PC-3 (cell line): ENCODE results near the gene ACAN. TPM values are rescaled to one million over a fixed set of nuclear protein-coding genes. Genes with fewer than 3 reads are reported as not detected.

Experiments
- ATAC-seq: fragments of 200-7000 bp; cut with Tn5 transposase; 2 replicates; pipeline ENCODE4 v1.9.1; 2020; ENCODE audit warnings: mild to moderate bottlenecking, moderate library complexity
- BruUV-seq: library from RNA; stranded (reverse); fragments of 400-500 nt; replicated peaks from 2 replicates; lab custom pipeline; 2021; lab: Mats Ljungman, UMichigan
- CTCF ChIA-PET: fragments of 300-600 bp; sonication (Branson Sonifier 250); formaldehyde crosslinking; loops from one replicate; lab custom pipeline; 2022; ENCODE audit warnings: antibody characterized with exemption; lab: Charles Lee
- POLR2A ChIA-PET: fragments of 300-600 bp; sonication (Branson Sonifier 250); formaldehyde crosslinking; loops from one replicate; lab custom pipeline; 2022; ENCODE audit warnings: antibody characterized with exemption; ENCODE audit not compliant: unreplicated experiment; lab: Charles Lee
- DNase-seq: peaks from one replicate; pipeline ENCODE4 v3.0.0-alpha.2; 2015
- H2AFZ ChIP-seq: fragments of 300-600 bp; sonication (generic); 2 replicates; pipeline ENCODE4 v1.6.0; 2016; ENCODE audit warnings: antibody characterized with exemption, low read length
- H3F3A ChIP-seq: fragments of 300-600 bp; sonication (generic); one replicate; pipeline ENCODE4 v1.6.0; 2017; ENCODE audit warnings: antibody characterized with exemption, low read length, control low read depth, mild to moderate bottlenecking; ENCODE audit not compliant: unreplicated experiment
- H3K27ac ChIP-seq: fragments of 300-600 bp; sonication (generic); 2 replicates; pipeline ENCODE4 v1.5.1; 2016; ENCODE audit warnings: mild to moderate bottlenecking, low read length
- H3K27me3 ChIP-seq: fragments of 300-600 bp; sonication (generic); 2 replicates; pipeline ENCODE4 v1.6.1; 2016; ENCODE audit warnings: low read length, mixed read lengths
- H3K36me3 ChIP-seq: fragments of 300-600 bp; sonication (generic); 2 replicates; pipeline ENCODE4 v1.6.1; 2016; ENCODE audit warnings: low read depth, mixed run types, low read length, mixed read lengths
- H3K4me1 ChIP-seq: fragments of 300-600 bp; sonication (generic); 2 replicates; pipeline ENCODE4 v1.5.1; 2016; ENCODE audit warnings: low read length; ENCODE audit not compliant: insufficient read depth
- H3K4me2 ChIP-seq: fragments of 300-600 bp; sonication (generic); 2 replicates; pipeline ENCODE4 v1.6.0; 2016; ENCODE audit warnings: low read length
- H3K4me3 ChIP-seq: fragments of 300-600 bp; sonication (generic); 2 replicates; pipeline ENCODE4 v1.5.1; 2016; ENCODE audit warnings: mild to moderate bottlenecking, low read length, mixed read lengths
- H3K79me2 ChIP-seq: fragments of 300-600 bp; sonication (generic); 2 replicates; pipeline ENCODE4 v1.6.1; 2017; ENCODE audit warnings: low read length, mixed read lengths
- H3K9ac ChIP-seq: fragments of 300-600 bp; sonication (generic); 2 replicates; pipeline ENCODE4 v1.6.0; 2016; ENCODE audit warnings: mild to moderate bottlenecking, low read length
- H3K9me2 ChIP-seq: fragments of 300-600 bp; sonication (generic); replicated peaks from 2 replicates; pipeline ENCODE4 v1.6.1; 2016; ENCODE audit warnings: mixed run types, low read length, mixed read lengths
- H3K9me3 ChIP-seq: fragments of 300-600 bp; sonication (generic); 2 replicates; pipeline ENCODE4 v1.6.1; 2016; ENCODE audit warnings: low read length, mixed read lengths
- H4K20me1 ChIP-seq: fragments of 300-600 bp; sonication (generic); 2 replicates; pipeline ENCODE4 v1.6.1; 2016; ENCODE audit warnings: low read length, mixed read lengths
- CTCF ChIP-seq: fragments of 300-600 bp; sonication (generic); conservative IDR thresholded peaks from 2 replicates; pipeline ENCODE4 v1.5.1; 2017; ENCODE audit warnings: antibody characterized with exemption, low read depth, mild to moderate bottlenecking, low read length
- EZH2 ChIP-seq: fragments of 300-600 bp; sonication (generic); IDR thresholded peaks from one replicate; pipeline ENCODE4 v1.6.1; 2017; ENCODE audit warnings: antibody characterized with exemption, mild to moderate bottlenecking, low read length; ENCODE audit not compliant: unreplicated experiment
- EZH2phosphoT487 ChIP-seq: fragments of 300-600 bp; sonication (generic); IDR thresholded peaks from 2 replicates; pipeline ENCODE4 v1.6.1; 2018; ENCODE audit warnings: mild to moderate bottlenecking, antibody characterized with exemption, low read length, borderline replicate concordance
- intact Hi-C: fragments of 100-400 bp; cut with micrococcal nuclease; formaldehyde crosslinking; loops from 2 replicates; pipeline ENCODE4 v1.9.0; 2023
- total RNA-seq: library from RNA; depleted of rRNA; stranded (reverse); fragments of >200 nt; gene quantifications from 2 replicates; pipeline ENCODE4 v1.2.3, GENCODE V29; 2014

ACAN gene
- total RNA-seq, 1 experiment from 2014 or later = not detected

- no peak for DNase-seq
- H3K4me2 ChIP-seq = no peak overlapping the region
- no peak overlapping the region for H3K9ac ChIP-seq
- H3F3A ChIP-seq = no peaks in the 10 kb centered on the region
- no TSS peak for BruUV-seq
- H3K36me3 ChIP-seq = no peaks in the 10 kb centered on the region; the same call in 1 of the 2 replicates
- ATAC-seq = no peak
- no peaks in the 10 kb centered on the region for H3K27me3 ChIP-seq
- intact Hi-C loops = loop anchor here (1.0 to 10.0 kb wide), 3 partner anchors 77 to 271 kb away; no protein-coding TSS in a partner anchor
- H4K20me1 ChIP-seq = no peaks in the 10 kb centered on the region
- POLR2A ChIA-PET = no interaction called here
- H3K27ac ChIP-seq = no peak overlapping the region
- H3K4me3 ChIP-seq = no peak overlapping the region
- CTCF ChIA-PET = interaction anchor here (0.5 to 1.5 kb wide), 5 partner anchors 15 to 184 kb away, joined by 3 to 12 read pairs (median 5); partner anchors contain the start of gene ABHD2
- H3K79me2 ChIP-seq = no peaks in the 10 kb centered on the region
- H3K9me2 ChIP-seq = no peaks in the 10 kb centered on the region
- no peak overlapping the region for H2AFZ ChIP-seq
- H3K9me3 ChIP-seq = no peaks in the 10 kb centered on the region
- no peak for TF ChIP-seq CTCF
- no peak for TF ChIP-seq EZH2
- TF ChIP-seq EZH2phosphoT487 = no peak
- peaks cover 14% of the 10 kb centered on the region; the same call in 1 of the 2 replicates for H3K4me1 ChIP-seq
Measured at GRCh38 chr15:88904257-88904623, 101.0 kb downstream of the ACAN start.

GRCh38 chr15:88904624-88905327, 101.5 kb downstream of the ACAN start:
- no peaks in the 10 kb centered on the region for H3K27me3 ChIP-seq
- H3K9ac ChIP-seq = no peak overlapping the region
- BruUV-seq = no TSS peak
- no peaks in the 10 kb centered on the region for H3K9me3 ChIP-seq
- no peak overlapping the region for H3K27ac ChIP-seq
- H3K36me3 ChIP-seq = no peaks in the 10 kb centered on the region; the same call in 1 of the 2 replicates
- no peaks in the 10 kb centered on the region for H3K9me2 ChIP-seq
- ATAC-seq (peak; percentile 92), DNase-seq (peak; percentile 87)
- H2AFZ ChIP-seq = peak overlapping the region; percentile 58
- peak; percentile 92 for TF ChIP-seq CTCF
- no peak for TF ChIP-seq EZH2phosphoT487
- H3F3A ChIP-seq = no peaks in the 10 kb centered on the region
- H3K79me2 ChIP-seq = no peaks in the 10 kb centered on the region
- H3K4me3 ChIP-seq = no peak overlapping the region
- H3K4me2 ChIP-seq = peak overlapping the region; percentile 53
- intact Hi-C loops = loop anchor here (1.0 to 10.0 kb wide), 3 partner anchors 76 to 270 kb away; no protein-coding TSS in a partner anchor
- H4K20me1 ChIP-seq = no peaks in the 10 kb centered on the region
- peaks cover 14% of the 10 kb centered on the region; the same call in 1 of the 2 replicates for H3K4me1 ChIP-seq
- CTCF ChIA-PET = interaction anchor here (0.5 to 1.5 kb wide), 7 partner anchors 14 to 183 kb away, joined by 3 to 12 read pairs (median 5); partner anchors contain the start of gene ABHD2
- POLR2A ChIA-PET = no interaction called here

- CTCF ChIA-PET = interaction anchor here (1.4 to 1.5 kb wide), 3 partner anchors 13 to 112 kb away, joined by 3 to 12 read pairs (median 6); no protein-coding TSS in a partner anchor
Measured at GRCh38 chr15:88905576-88905975, 102.3 kb downstream of the ACAN start.

More at GRCh38 chr15:88905576-88905975, 102.3 kb downstream of the ACAN start:
- Histone ChIP-seq H3K9me3 (no peaks in the 10 kb centered on the region), H3K27ac (no peak overlapping the region), H3F3A (no peaks in the 10 kb centered on the region), H3K36me3 (no peaks in the 10 kb centered on the region; the same call in 1 of the 2 replicates), H3K79me2 (no peaks in the 10 kb centered on the region), H4K20me1 (no peaks in the 10 kb centered on the region), H3K4me3 (no peak overlapping the region), H3K27me3 (no peaks in the 10 kb centered on the region), H3K9ac (no peak overlapping the region), H3K4me2 (no peak overlapping the region), H3K9me2 (no peaks in the 10 kb centered on the region), H2AFZ (no peak overlapping the region), H3K4me1 (peaks cover 14% of the 10 kb centered on the region; the same call in 1 of the 2 replicates)
- TF ChIP-seq EZH2 (no peak), CTCF (no peak), EZH2phosphoT487 (no peak)
- BruUV-seq = no TSS peak
- POLR2A ChIA-PET = no interaction called here
- ATAC-seq (no peak), DNase-seq (no peak)
- intact Hi-C loops = loop anchor here (2.0 to 10.0 kb wide), 2 partner anchors 75 to 269 kb away; no protein-coding TSS in a partner anchor
